ENCODE data around the gene MAP3K6.
"Not testable (repeated sequence)": the region's sequence is repeated elsewhere in the genome, so short reads cannot be mapped to it uniquely, and the experiment has no call there.

Gene MAP3K6

GRCh38 chr1:27366411-27367159, at the start of gene MAP3K6:
Gene MAP3K6, minus strand, starts transcription at chr1:27366961. Its CDS starts 364 bp downstream, at chr1:27366597.
- peak; percentile 32 for DNase-seq

GRCh38 chr1:27414091-27414490, 47.3 kb upstream of the MAP3K6 start:
- DNase-seq: no peak

- no peak for DNase-seq
These were observed 46.2 kb upstream of the MAP3K6 start for GRCh38 chr1:27413004-27413403.

- no peak for DNase-seq
These were observed 45.7 kb upstream of the MAP3K6 start for GRCh38 chr1:27412502-27412901.

- DNase-seq: no peak
These were observed 43.9 kb upstream of the MAP3K6 start for GRCh38 chr1:27410709-27411108.

GRCh38 chr1:27409669-27410068, 42.9 kb upstream of the MAP3K6 start:
- DNase-seq: no peak

- DNase-seq: no peak
These were observed 41.4 kb upstream of the MAP3K6 start for GRCh38 chr1:27408151-27408550.

GRCh38 chr1:27406791-27407190, 40.0 kb upstream of the MAP3K6 start:
- not testable (repeated sequence) for DNase-seq

- DNase-seq: no peak
These were observed 39.6 kb upstream of the MAP3K6 start for GRCh38 chr1:27406362-27406680.

- not testable (repeated sequence) for DNase-seq
These were observed 39.0 kb upstream of the MAP3K6 start for GRCh38 chr1:27405598-27406361.

GRCh38 chr1:27405074-27405473, 38.3 kb upstream of the MAP3K6 start:
- no peak for DNase-seq

- DNase-seq: no peak
These were observed 37.2 kb upstream of the MAP3K6 start for GRCh38 chr1:27403931-27404330.

GRCh38 chr1:27403065-27403726, 36.4 kb upstream of the MAP3K6 start:
- DNase-seq: peak; percentile 39

- no peak for DNase-seq
These were observed 35.6 kb upstream of the MAP3K6 start for GRCh38 chr1:27402349-27402754.

GRCh38 chr1:27400963-27401341, 34.2 kb upstream of the MAP3K6 start:
- DNase-seq: no peak

- DNase-seq: no peak
These were observed 33.6 kb upstream of the MAP3K6 start for GRCh38 chr1:27400082-27400962.

- no peak for DNase-seq
These were observed 32.7 kb upstream of the MAP3K6 start for GRCh38 chr1:27399251-27400025.

- no peak for DNase-seq
These were observed 31.8 kb upstream of the MAP3K6 start for GRCh38 chr1:27398405-27399149.

GRCh38 chr1:27397749-27398148, 31.0 kb upstream of the MAP3K6 start:
- no peak for DNase-seq

- DNase-seq: no peak
These were observed 30.3 kb upstream of the MAP3K6 start for GRCh38 chr1:27397110-27397509.
